HG03045 (cell line): Measurements from ENCODE around the gene ERICH2.
"Not testable (repeated sequence)": the region's sequence is repeated elsewhere in the genome, so short reads cannot be mapped to it uniquely, and the experiment has no call there.

Source experiments
- ATAC-seq: cut with Tn5 transposase; IDR thresholded peaks from one replicate; pipeline ENCODE4 v1.9.1; 2021; ENCODE audit warnings: mild to moderate bottlenecking, moderate library complexity; ENCODE audit not compliant: unreplicated experiment

Gene ERICH2, protein sequence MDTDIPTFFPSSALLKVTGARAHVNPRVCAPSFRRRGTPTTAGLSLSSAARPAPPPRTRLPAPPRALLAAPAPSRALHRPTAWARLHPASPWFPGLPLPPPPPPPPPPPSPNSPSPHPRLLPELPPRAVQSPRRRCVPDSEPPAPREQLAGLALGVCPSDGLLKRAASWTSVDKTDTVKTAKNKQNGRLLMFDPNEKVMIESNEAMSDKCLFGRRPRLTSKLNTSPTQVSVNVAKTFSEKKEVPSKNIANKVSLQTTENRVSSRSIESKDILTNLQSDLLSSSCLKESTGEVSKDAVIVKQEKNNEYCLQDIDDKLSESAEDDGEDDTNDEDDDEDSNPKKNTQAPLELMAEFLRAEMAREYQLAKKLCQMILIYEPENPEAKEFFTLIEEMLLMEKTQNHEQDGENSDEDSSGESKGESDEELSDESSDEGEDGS

DNA sequence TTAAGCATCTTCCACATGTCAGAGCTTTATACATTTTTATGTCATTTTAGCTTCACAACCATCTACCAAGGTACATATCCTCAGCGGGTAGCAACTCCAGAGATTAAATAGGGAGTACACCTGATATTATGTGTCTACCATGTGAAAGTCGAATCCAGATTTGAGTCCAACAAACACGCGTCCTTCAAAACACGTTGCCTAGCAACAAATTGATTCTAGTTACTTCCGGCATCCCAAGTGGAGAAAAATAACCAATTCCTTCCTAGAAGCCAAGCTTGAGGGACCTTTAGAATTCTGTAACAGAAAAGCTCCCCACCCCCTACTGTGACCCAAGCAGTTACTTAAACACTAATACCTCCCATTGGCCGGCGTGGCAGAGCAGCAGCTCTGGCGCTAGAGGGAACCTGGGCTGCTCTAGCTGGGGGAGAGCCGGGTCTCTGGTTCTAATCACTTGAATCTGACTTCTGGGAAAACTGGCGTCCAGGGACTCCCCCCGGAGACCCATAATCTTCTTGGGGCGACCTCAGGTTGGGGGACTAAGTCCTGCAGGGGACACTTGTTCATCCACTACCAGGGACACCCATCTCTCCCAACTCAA, at the start of gene ERICH2:
Gene ERICH2, plus strand, starts transcription at position 371 of the 598 bp plus-strand sequence. CDS start 304 bp downstream, outside the sequence.
- ATAC-seq, result peak; percentile 40

- no peak for ATAC-seq
Observed at GRCh38 chr2:170721678-170722077, 48.5 kb upstream of the ERICH2 start.

DNA sequence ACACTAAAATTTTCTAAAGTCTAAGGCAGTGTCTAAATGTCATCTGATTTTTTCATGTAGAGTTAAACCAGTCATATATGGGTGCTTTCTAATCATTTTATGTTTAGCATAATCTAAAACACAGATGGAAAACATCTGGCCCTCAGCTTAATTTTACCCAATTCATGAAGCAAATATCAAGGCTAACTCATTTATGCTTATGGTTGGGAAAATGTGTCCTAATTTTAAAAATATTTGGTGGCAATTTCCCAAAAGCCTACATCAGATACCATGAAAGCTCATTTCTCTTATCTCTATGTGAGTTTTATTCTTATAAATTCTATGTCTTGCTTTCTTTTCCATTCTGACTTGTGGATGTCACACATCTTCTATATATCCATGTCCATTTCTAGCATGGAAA, 47.9 kb upstream of the ERICH2 start:
- no peak for ATAC-seq

DNA sequence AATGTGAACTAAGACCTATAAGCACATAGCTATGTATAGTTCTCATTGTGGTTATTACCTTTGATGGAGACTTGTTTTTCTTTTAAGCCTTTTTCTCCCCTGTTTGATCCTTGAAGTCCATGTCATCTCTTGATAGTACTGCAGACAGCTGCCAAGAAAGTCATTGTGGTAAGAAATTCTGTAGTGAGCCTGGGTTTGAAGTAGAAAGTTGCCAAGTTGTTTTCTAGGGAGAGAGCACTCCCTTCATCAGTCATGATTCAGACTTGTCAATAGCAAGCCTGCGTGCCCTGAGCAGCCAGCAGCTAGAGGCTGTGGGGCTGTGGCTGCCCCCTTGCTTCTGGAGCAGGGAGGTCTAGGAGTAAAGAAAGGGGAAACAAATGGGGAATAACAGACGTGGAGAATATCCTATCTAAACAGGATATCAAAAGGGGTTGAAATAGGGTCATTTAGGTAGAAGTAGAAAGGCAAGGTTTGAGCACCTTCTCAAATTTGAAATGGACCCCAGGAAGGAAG, 46.7 kb upstream of the ERICH2 start:
- no peak for ATAC-seq

DNA sequence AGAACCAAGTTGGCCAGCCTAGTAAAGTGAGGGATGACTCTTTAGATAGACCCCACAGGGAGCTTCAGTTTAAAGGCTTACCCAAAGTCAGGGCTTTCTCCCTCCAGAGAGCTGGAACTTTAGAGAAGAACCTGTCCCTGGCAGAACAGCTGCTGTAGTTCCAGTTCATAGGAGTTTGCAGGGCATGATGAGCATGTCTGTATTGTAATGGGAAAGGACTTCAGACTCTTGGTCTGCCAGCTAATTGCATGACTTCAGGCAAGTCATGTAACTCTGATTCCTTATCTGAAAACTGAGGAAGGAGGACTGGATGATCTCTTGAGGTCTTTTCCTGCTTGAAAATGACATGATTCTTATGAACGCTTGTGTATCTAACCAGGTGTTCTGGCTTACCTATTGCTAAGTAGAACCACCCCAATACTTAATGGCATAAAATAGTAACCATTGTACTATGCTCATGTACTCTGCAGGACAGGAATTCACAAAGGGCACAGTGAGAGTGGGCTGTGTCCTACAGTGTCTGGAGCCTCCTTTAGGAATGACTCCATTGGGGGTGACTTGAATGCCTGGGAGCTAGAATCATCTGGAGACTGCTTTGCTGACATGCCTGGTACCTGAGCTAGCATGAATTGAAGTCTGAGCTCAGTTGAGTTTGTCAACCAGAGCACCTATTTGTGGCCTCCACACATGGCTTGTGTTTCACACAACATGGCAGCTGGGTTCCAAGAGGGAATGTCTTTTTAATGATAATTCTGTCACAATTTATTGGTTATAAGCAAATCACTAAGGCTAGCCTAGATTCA, 36.2 kb upstream of the ERICH2 start:
- no peak for ATAC-seq

- ATAC-seq, result not testable (repeated sequence)
Observed at GRCh38 chr2:170734601-170735000, 35.6 kb upstream of the ERICH2 start.

DNA sequence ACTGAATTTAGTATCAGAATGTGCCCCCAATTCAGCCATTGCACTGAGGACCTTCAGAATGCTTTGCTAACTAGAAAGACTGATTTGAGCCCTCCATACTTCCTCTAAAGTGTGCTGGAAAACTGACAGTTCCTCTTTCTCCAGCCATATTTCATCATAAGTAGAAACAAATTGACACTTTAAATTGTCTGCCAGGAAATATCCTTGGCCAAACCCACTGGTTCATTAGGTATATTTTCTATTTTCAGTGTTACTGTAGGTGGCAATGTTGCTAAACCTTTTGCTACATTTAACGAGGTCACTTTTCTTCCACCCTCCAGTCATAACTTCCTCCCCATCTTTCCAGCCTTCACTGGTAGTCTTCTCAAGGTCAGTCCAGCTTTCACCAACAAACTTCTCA, 33.5 kb upstream of the ERICH2 start:
- no peak for ATAC-seq

DNA sequence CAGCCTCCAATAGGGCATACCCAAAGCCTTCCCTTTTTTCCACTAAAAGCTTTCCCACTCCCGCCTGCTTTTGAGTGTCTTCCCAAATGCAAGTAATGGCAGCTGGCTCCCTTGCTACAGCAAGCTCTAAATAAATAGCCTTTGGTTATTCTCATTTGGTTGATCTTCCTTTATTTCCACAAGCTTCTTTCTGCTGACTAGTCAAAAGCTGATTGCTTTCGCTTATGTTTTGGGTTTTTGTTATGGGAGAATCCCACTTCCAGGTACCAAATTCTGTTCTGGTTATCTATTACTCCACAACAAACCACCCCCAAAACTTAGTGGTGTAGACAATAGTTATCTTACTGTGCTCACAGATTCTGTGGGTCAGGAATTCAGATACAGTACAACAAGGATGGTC, 32.8 kb upstream of the ERICH2 start:
- ATAC-seq, result no peak

- no peak for ATAC-seq
Observed at GRCh38 chr2:170737821-170738220, 32.4 kb upstream of the ERICH2 start.

GRCh38 chr2:170739048-170739447, 31.1 kb upstream of the ERICH2 start:
- ATAC-seq, result no peak

DNA sequence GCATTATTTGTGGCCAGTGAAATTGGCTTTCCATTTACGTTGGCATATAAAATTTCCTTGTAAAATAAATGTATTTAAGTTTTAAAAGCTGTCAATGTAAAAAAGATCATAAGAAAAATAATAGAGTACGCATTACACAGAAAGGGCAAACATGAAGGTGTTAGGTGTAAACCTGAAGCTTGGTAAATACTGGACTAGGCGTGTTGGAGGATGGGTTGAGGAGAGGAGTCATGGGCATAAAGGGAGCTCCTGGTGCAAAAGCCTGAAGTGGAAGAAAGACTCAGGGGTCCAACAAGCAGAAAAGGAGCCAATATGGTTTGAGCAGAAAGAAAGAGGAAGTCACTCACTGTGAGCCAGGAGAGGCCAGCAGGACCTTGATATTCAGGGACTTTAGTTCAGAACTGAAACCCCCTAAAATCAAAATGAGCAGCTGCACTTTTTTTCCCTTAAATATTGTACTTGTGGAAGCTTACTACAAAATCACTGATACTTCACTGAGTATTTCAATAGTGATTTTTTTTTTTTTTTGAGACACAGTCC, 30.6 kb upstream of the ERICH2 start:
- no peak for ATAC-seq

- ATAC-seq, result no peak
Observed at GRCh38 chr2:170740660-170741059, 29.5 kb upstream of the ERICH2 start.

- ATAC-seq, result no peak
Observed at GRCh38 chr2:170742000-170742399, 28.2 kb upstream of the ERICH2 start.

DNA sequence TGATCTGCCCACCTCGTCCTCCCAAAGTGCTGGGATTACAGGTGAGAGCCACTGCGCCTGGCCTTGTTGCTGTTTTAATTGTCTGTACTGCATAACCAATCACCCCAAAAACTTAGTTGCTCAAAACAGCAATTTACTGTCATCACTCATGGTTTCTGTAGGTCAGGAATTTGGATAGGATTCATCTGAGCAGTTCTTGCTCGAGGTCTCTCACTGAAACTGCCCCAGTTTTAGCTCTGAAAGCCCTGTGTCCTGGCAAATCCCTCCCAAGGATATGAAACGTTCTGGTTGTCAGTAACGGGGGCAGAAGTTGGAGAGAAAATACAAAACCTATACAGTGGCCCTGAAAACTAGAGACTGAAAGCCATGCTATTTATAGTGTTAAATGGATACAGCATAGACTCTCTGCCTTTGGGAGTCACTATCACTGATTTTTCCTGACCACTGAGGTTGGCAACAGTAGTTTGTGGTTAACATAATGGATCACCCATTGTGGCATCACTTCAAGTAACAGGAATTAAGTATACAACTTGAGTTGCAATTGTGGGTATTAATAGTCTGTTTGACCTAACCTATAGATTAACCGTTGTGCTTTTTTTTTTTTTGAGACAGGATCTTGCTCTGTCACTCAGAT, 27.2 kb upstream of the ERICH2 start:
- ATAC-seq, result no peak

GRCh38 chr2:170743530-170744239, 26.5 kb upstream of the ERICH2 start:
- ATAC-seq, result no peak

- ATAC-seq, result no peak
Observed at GRCh38 chr2:170744248-170745002, 25.8 kb upstream of the ERICH2 start.

GRCh38 chr2:170745305-170745704, 24.9 kb upstream of the ERICH2 start:
- no peak for ATAC-seq

DNA sequence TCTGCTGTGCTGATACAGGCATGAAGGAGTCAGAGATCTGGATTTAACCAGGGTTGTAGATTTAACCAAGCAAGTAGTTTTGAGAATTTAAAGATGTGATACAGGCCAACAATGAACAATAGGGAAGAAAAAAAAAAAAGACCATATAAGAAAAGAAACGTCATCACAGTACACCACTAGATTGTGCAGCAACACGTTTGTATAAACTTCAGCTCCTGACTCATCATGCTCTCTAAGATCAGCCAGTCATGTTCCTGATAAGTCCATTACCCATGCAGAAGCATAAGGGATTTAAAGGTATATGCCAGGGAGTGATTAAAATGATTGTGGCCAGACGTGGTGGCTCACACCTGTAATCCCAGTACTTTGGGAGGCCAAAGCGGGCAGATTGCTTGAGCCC, 22.3 kb upstream of the ERICH2 start:
- no peak for ATAC-seq

DNA sequence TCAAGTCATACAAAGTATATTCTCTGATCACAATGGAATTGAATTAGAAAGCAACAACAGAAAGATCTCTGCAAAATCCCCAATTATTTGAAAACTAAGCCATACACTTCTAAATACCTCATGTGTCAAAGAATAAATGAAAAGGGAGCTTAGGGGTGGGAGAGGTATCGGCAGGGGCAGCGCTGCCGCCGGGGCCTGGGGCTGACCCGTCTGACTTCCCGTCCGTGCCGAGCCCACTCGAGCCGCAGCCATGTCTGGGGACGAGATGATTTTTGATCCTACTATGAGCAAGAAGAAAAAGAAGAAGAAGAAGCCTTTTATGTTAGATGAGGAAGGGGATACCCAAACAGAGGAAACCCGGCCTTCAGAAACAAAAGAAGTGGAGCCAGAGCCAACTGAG, 18.6 kb upstream of the ERICH2 start:
- not testable (repeated sequence) for ATAC-seq
